GM18526 (cell line): Measurements from ENCODE around the gene GAPVD1.

Experiments
- POLR2A ChIP-seq: IDR thresholded peaks from 3 replicates; pipeline ENCODE4 v1.6.1; 2011; ENCODE audit not compliant: insufficient read length; ENCODE audit errors: extremely low read depth

GAPVD1 gene

GRCh38 chr9:125261501-125262293 lies at the start of gene GAPVD1:
TSS of gene GAPVD1 (plus strand) at chr9:125261826. CDS start at chr9:125298922, 37,096 bp downstream.
- TF ChIP-seq POLR2A: peak; percentile 70

- no peak for TF ChIP-seq POLR2A
These were observed 47.4 kb upstream of the GAPVD1 start for GRCh38 chr9:125214186-125214585.

GRCh38 chr9:125218621-125219020 lies 43.0 kb upstream of the GAPVD1 start:
- no peak for TF ChIP-seq POLR2A

DNA sequence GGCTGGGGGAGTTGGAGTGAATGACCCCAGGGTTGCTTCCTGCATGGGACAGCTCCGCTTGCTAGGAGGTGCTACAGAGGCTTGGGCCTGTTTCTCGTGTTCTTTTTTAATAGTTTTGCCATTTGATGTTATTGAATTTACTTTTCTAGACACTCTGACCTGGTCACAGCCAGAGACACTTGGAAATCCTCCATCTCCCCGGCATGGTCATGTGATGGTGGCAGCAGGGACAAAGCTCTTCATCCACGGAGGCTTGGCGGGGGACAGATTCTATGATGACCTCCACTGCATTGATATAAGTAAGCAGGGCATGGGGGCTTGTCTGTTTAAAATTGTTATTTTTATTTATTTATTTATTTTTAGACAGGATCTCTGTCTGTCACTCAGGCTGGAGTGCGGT lies 33.9 kb upstream of the GAPVD1 start:
- TF ChIP-seq POLR2A: no peak

- TF ChIP-seq POLR2A: no peak
These were observed 27.9 kb upstream of the GAPVD1 start for GRCh38 chr9:125233678-125234077.

DNA sequence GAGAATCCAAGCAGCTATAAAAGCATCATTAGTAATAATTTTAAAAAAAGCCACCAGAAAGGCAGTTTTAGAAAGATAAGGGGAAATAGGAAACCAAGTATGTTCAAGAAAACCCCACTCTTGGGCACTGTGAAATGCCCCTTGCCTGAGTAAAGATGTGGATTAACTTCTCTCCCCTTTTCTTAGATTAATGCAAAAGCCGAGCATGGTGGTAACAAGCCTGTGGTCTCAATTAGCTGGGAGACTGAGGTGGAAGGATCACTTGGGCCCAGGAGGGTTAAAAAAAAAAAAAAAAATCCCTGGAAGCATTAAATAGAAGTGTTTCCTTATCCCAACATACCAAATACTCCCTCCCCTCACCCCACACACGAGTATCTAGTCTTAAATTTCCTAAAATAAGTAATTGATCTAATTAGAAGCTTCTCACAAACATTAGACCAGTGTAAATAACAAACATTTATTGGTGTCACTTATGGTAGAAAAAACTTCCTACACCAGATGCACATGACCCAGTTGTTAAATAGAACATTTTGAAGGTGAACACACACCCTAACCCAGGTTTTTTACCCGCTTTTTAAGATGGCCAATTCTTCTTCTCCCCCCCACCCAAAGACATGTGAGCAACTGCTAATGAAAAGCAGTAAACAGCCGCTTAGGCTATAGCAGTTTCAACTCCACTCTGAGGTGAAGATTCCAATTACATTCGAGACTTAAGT lies 25.7 kb upstream of the GAPVD1 start:
- TF ChIP-seq POLR2A: no peak

GRCh38 chr9:125238127-125238914 lies 23.3 kb upstream of the GAPVD1 start:
- TF ChIP-seq POLR2A: no peak

- TF ChIP-seq POLR2A: no peak
These were observed 22.6 kb upstream of the GAPVD1 start for GRCh38 chr9:125238915-125239446.

GRCh38 chr9:125239631-125240597 lies 21.7 kb upstream of the GAPVD1 start:
- no peak for TF ChIP-seq POLR2A

DNA sequence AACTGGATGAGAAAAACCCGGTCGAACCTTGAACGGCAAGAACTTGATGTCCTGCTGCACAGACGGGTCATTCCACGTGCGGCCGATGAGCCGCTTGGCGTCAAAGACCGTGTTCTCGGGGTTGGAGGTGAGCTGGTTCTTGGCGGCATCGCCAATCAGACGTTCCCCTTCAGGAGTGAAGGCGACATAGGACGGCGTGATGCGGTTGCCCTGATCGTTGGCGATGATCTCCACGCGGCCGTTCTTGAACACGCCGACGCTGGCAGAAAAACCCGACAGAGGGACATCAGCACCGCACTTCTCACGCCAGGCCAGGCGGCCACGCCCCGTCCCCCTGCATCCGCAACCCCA lies 21.0 kb upstream of the GAPVD1 start:
- TF ChIP-seq POLR2A: no peak

- TF ChIP-seq POLR2A: peak; percentile 99
These were observed 20.4 kb upstream of the GAPVD1 start, which contains the start of gene HSPA5 for GRCh38 chr9:125241000-125241862. TSS of gene HSPA5 (minus strand) at chr9:125241343. CDS start at chr9:125241126, 217 bp downstream.

- peak; percentile 5 for TF ChIP-seq POLR2A
These were observed 19.5 kb upstream of the GAPVD1 start for GRCh38 chr9:125241863-125242739.
